SK-N-SH treated with all-trans-retinoic acid at 6 μM for 48 hours (cell line): ENCODE results near the gene PPP1R14B.

Source experiments
- ATAC-seq: fragments of 200-7000 bp; cut with Tn5 transposase; 3 replicates; pipeline ENCODE4 v1.9.1; 2020; ENCODE audit warnings: mild to moderate bottlenecking, moderate library complexity
- ARNTL ChIP-seq: fragments of 450-650 bp; formaldehyde crosslinking; IDR thresholded peaks from 2 replicates; pipeline ENCODE4 v1.5.0; 2020; ENCODE audit warnings: low read depth, mild to moderate bottlenecking, moderate library complexity, borderline replicate concordance
- BACH2 ChIP-seq: fragments of 250-450 bp; sonication (Bioruptor Pico); IDR thresholded peaks from 2 replicates; pipeline ENCODE4 v1.9.0; 2021; ENCODE audit warnings: mild to moderate bottlenecking, borderline replicate concordance
- CSDC2 ChIP-seq: fragments of 250-450 bp; sonication (Bioruptor Pico); IDR thresholded peaks from 2 replicates; pipeline ENCODE4 v1.5.0; 2020; ENCODE audit warnings: mild to moderate bottlenecking, moderate library complexity
- ESRRG ChIP-seq: fragments of 250-450 bp; sonication (Bioruptor Pico); IDR thresholded peaks from 2 replicates; pipeline ENCODE4 v1.6.1; 2021; ENCODE audit warnings: mild to moderate bottlenecking
- ISL1 ChIP-seq: fragments of 250-450 bp; sonication (Bioruptor Pico); IDR thresholded peaks from 2 replicates; pipeline ENCODE4 v2.1.2; 2022; ENCODE audit warnings: mild to moderate bottlenecking, moderate library complexity
- PATZ1 ChIP-seq: fragments of 250-450 bp; sonication (Bioruptor Pico); IDR thresholded peaks from 2 replicates; pipeline ENCODE4 v1.8.0; 2020; ENCODE audit warnings: mild to moderate bottlenecking, moderate library complexity, borderline replicate concordance
- RARB ChIP-seq: fragments of 250-450 bp; sonication (Bioruptor Pico); IDR thresholded peaks from 2 replicates; pipeline ENCODE4 v1.8.0; 2021; ENCODE audit warnings: mild to moderate bottlenecking, moderate library complexity
- SNAI2 ChIP-seq: fragments of 250-450 bp; sonication (Bioruptor Pico); IDR thresholded peaks from 2 replicates; pipeline ENCODE4 v1.5.0; 2020; ENCODE audit warnings: mild to moderate bottlenecking, moderate library complexity
- TCF4 ChIP-seq: fragments of 250-450 bp; sonication (Bioruptor Pico); IDR thresholded peaks from 2 replicates; pipeline ENCODE4 v1.8.0; 2021; ENCODE audit warnings: mild to moderate bottlenecking, moderate library complexity, borderline replicate concordance
- TOX ChIP-seq: fragments of 250-450 bp; sonication (Bioruptor Pico); IDR thresholded peaks from 2 replicates; pipeline ENCODE4 v1.8.0; 2021; ENCODE audit warnings: mild to moderate bottlenecking, moderate library complexity, borderline replicate concordance
- ZC3H10 ChIP-seq: fragments of 250-450 bp; sonication (Bioruptor Pico); IDR thresholded peaks from 2 replicates; pipeline ENCODE4 v1.5.1; 2021; ENCODE audit warnings: mild to moderate bottlenecking, moderate library complexity
- ZFP3 ChIP-seq: fragments of 250-450 bp; sonication (Bioruptor Pico); IDR thresholded peaks from 2 replicates; pipeline ENCODE4 v1.5.0; 2020; ENCODE audit warnings: mild to moderate bottlenecking, moderate library complexity
- ZFP30 ChIP-seq: fragments of 450-650 bp; formaldehyde crosslinking; IDR thresholded peaks from 2 replicates; pipeline ENCODE4 v1.5.0; 2022; ENCODE audit warnings: mild to moderate bottlenecking, moderate library complexity
- ZNF70 ChIP-seq: fragments of 450-650 bp; formaldehyde crosslinking; IDR thresholded peaks from 2 replicates; pipeline ENCODE4 v1.5.0; 2020; ENCODE audit warnings: mild to moderate bottlenecking, moderate library complexity
- ZNF8 ChIP-seq: fragments of 450-650 bp; formaldehyde crosslinking; IDR thresholded peaks from 2 replicates; pipeline ENCODE4 v1.5.0; 2020; ENCODE audit warnings: mild to moderate bottlenecking, moderate library complexity
- TF ChIP-seq, protein P1 (sequence below): fragments of 250-450 bp; sonication (Bioruptor Pico); IDR thresholded peaks from 2 replicates; pipeline ENCODE4 v1.5.1; 2021; ENCODE audit warnings: mild to moderate bottlenecking, moderate library complexity
- TF ChIP-seq, protein P2 (sequence below): fragments of 250-450 bp; sonication (Bioruptor Pico); IDR thresholded peaks from 2 replicates; pipeline ENCODE4 v1.5.0; 2020; ENCODE audit warnings: mild to moderate bottlenecking, moderate library complexity
- TF ChIP-seq, protein P3 (sequence below): fragments of 250-450 bp; sonication (Bioruptor Pico); IDR thresholded peaks from 2 replicates; pipeline ENCODE4 v1.5.1; 2020; ENCODE audit warnings: low read depth, mild to moderate bottlenecking, moderate library complexity
- TF ChIP-seq, protein P4 (sequence below): fragments of 250-450 bp; sonication (Bioruptor Pico); IDR thresholded peaks from 2 replicates; pipeline ENCODE4 v1.8.0; 2021; ENCODE audit warnings: low read depth, mild to moderate bottlenecking, moderate library complexity, borderline replicate concordance

PPP1R14B gene

GRCh38 chr11:64266339-64266738, 19.6 kb upstream of the PPP1R14B start (continued):
- no peak for TF ChIP-seq ZFP30 (CRISPR knock-in tag)
- TF ChIP-seq ESRRG (CRISPR knock-in tag), result no peak

- ATAC-seq, result no peak
- no peak for TF ChIP-seq ZNF70
- TF ChIP-seq, protein P1, sequence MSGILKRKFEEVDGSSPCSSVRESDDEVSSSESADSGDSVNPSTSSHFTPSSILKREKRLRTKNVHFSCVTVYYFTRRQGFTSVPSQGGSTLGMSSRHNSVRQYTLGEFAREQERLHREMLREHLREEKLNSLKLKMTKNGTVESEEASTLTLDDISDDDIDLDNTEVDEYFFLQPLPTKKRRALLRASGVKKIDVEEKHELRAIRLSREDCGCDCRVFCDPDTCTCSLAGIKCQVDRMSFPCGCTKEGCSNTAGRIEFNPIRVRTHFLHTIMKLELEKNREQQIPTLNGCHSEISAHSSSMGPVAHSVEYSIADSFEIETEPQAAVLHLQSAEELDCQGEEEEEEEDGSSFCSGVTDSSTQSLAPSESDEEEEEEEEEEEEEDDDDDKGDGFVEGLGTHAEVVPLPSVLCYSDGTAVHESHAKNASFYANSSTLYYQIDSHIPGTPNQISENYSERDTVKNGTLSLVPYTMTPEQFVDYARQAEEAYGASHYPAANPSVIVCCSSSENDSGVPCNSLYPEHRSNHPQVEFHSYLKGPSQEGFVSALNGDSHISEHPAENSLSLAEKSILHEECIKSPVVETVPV, result no peak
- TF ChIP-seq SNAI2 (CRISPR knock-in tag), result no peak
- TF ChIP-seq, protein P2, sequence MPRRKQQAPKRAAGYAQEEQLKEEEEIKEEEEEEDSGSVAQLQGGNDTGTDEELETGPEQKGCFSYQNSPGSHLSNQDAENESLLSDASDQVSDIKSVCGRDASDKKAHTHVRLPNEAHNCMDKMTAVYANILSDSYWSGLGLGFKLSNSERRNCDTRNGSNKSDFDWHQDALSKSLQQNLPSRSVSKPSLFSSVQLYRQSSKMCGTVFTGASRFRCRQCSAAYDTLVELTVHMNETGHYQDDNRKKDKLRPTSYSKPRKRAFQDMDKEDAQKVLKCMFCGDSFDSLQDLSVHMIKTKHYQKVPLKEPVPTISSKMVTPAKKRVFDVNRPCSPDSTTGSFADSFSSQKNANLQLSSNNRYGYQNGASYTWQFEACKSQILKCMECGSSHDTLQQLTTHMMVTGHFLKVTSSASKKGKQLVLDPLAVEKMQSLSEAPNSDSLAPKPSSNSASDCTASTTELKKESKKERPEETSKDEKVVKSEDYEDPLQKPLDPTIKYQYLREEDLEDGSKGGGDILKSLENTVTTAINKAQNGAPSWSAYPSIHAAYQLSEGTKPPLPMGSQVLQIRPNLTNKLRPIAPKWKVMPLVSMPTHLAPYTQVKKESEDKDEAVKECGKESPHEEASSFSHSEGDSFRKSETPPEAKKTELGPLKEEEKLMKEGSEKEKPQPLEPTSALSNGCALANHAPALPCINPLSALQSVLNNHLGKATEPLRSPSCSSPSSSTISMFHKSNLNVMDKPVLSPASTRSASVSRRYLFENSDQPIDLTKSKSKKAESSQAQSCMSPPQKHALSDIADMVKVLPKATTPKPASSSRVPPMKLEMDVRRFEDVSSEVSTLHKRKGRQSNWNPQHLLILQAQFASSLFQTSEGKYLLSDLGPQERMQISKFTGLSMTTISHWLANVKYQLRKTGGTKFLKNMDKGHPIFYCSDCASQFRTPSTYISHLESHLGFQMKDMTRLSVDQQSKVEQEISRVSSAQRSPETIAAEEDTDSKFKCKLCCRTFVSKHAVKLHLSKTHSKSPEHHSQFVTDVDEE (CRISPR knock-in tag), result no peak
- no peak for TF ChIP-seq PATZ1 (CRISPR knock-in tag)
- TF ChIP-seq, protein P3, sequence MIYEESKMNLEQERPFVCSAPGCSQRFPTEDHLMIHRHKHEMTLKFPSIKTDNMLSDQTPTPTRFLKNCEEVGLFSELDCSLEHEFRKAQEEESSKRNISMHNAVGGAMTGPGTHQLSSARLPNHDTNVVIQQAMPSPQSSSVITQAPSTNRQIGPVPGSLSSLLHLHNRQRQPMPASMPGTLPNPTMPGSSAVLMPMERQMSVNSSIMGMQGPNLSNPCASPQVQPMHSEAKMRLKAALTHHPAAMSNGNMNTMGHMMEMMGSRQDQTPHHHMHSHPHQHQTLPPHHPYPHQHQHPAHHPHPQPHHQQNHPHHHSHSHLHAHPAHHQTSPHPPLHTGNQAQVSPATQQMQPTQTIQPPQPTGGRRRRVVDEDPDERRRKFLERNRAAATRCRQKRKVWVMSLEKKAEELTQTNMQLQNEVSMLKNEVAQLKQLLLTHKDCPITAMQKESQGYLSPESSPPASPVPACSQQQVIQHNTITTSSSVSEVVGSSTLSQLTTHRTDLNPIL (CRISPR knock-in tag), result no peak
- no peak for TF ChIP-seq BACH2 (CRISPR knock-in tag)
- TF ChIP-seq, protein P4, sequence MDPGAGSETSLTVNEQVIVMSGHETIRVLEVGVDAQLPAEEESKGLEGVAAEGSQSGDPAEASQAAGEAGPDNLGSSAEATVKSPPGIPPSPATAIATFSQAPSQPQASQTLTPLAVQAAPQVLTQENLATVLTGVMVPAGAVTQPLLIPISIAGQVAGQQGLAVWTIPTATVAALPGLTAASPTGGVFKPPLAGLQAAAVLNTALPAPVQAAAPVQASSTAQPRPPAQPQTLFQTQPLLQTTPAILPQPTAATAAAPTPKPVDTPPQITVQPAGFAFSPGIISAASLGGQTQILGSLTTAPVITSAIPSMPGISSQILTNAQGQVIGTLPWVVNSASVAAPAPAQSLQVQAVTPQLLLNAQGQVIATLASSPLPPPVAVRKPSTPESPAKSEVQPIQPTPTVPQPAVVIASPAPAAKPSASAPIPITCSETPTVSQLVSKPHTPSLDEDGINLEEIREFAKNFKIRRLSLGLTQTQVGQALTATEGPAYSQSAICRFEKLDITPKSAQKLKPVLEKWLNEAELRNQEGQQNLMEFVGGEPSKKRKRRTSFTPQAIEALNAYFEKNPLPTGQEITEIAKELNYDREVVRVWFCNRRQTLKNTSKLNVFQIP (CRISPR knock-in tag), result no peak
- TF ChIP-seq ZNF8 (CRISPR knock-in tag), result no peak
- TF ChIP-seq ARNTL, result no peak
- TF ChIP-seq RARB (CRISPR knock-in tag), result no peak
Measured at GRCh38 chr11:64265176-64266160, 18.7 kb upstream of the PPP1R14B start.

GRCh38 chr11:64264371-64264852, 17.7 kb upstream of the PPP1R14B start:
- ATAC-seq, result no peak
- TF ChIP-seq ZFP3 (CRISPR knock-in tag) (no peak), TCF4 (CRISPR knock-in tag) (peak; percentile 57), ARNTL (no peak), CSDC2 (no peak), TOX (CRISPR knock-in tag) (no peak), ISL1 (CRISPR knock-in tag) (no peak), ZC3H10 (CRISPR knock-in tag) (no peak), ZFP30 (CRISPR knock-in tag) (no peak), ZNF8 (CRISPR knock-in tag) (no peak), PATZ1 (CRISPR knock-in tag) (no peak), SNAI2 (CRISPR knock-in tag) (no peak)
- TF ChIP-seq, protein P3 (CRISPR knock-in tag), result no peak
- TF ChIP-seq, protein P2 (CRISPR knock-in tag), result peak; percentile 50; the same call in 1 of the 2 replicates
